Measurements from ENCODE around the gene ABCE1.
"Not testable (repeated sequence)": the region's sequence is repeated elsewhere in the genome, so short reads cannot be mapped to it uniquely, and the experiment has no call there.

The ABCE1 gene

GRCh38 chr4:145103496-145103895 lies 5.4 kb downstream of the ABCE1 start:
- DNase-seq (ENCODE audit: low spot score), result no peak

GRCh38 chr4:145107126-145107525 lies 9.0 kb downstream of the ABCE1 start:
- no peak for DNase-seq (ENCODE audit: low spot score)

GRCh38 chr4:145108128-145108527 lies 10.0 kb downstream of the ABCE1 start:
- DNase-seq (ENCODE audit: low spot score), result no peak

- no peak for DNase-seq (ENCODE audit: low spot score)
Measured at GRCh38 chr4:145125396-145125795, 27.3 kb downstream of the ABCE1 start.

GRCh38 chr4:145130130-145130529 lies 32.0 kb downstream of the ABCE1 start:
- no peak for DNase-seq (ENCODE audit: low spot score)

- peak; percentile 29 for DNase-seq (ENCODE audit: low spot score)
Measured at GRCh38 chr4:145130788-145131399, 32.8 kb downstream of the ABCE1 start.

- DNase-seq (ENCODE audit: low spot score), result no peak
Measured at GRCh38 chr4:145131848-145132247, 33.7 kb downstream of the ABCE1 start.

GRCh38 chr4:145132511-145133098 lies 34.5 kb downstream of the ABCE1 start:
- DNase-seq (ENCODE audit: low spot score), result peak; percentile 46

- not testable (repeated sequence) for DNase-seq (ENCODE audit: low spot score)
Measured at GRCh38 chr4:145136219-145136618, 38.1 kb downstream of the ABCE1 start.

- no peak for DNase-seq (ENCODE audit: low spot score)
Measured at GRCh38 chr4:145148980-145149379, 50.9 kb downstream of the ABCE1 start.

- no peak for DNase-seq (ENCODE audit: low spot score)
Measured at GRCh38 chr4:145153181-145153903, 55.2 kb downstream of the ABCE1 start.

GRCh38 chr4:145153904-145154298 lies 55.8 kb downstream of the ABCE1 start:
- no peak for DNase-seq (ENCODE audit: low spot score)

- DNase-seq (ENCODE audit: low spot score), result no peak
Measured at GRCh38 chr4:145154573-145154972, 56.5 kb downstream of the ABCE1 start.

- no peak for DNase-seq (ENCODE audit: low spot score)
Measured at GRCh38 chr4:145155268-145155870, 57.3 kb downstream of the ABCE1 start.

GRCh38 chr4:145156986-145157385 lies 58.9 kb downstream of the ABCE1 start:
- no peak for DNase-seq (ENCODE audit: low spot score)

- DNase-seq (ENCODE audit: low spot score), result no peak
Measured at GRCh38 chr4:145161549-145161948, 63.4 kb downstream of the ABCE1 start.

- no peak for DNase-seq (ENCODE audit: low spot score)
Measured at GRCh38 chr4:145167887-145168286, 69.8 kb downstream of the ABCE1 start.

GRCh38 chr4:145168581-145169187 lies 70.6 kb downstream of the ABCE1 start:
- no peak for DNase-seq (ENCODE audit: low spot score)

GRCh38 chr4:145170223-145170622 lies 72.1 kb downstream of the ABCE1 start:
- no peak for DNase-seq (ENCODE audit: low spot score)

- DNase-seq (ENCODE audit: low spot score), result no peak
Measured at GRCh38 chr4:145171911-145172310, 73.8 kb downstream of the ABCE1 start.

- DNase-seq (ENCODE audit: low spot score), result peak; percentile 43
Measured at GRCh38 chr4:145176641-145177432, 78.7 kb downstream of the ABCE1 start.

- no peak for DNase-seq (ENCODE audit: low spot score)
Measured at GRCh38 chr4:145177511-145177905, 79.4 kb downstream of the ABCE1 start.

All from activated CD4-positive, alpha-beta T cell treated with anti-CD3 and anti-CD28 coated beads, Interleukin-2, Interleukin-4, amounts not matched to agents 100 ng/mL and 50 ng/mL, durations not matched to agents 16 hours and 8 hours (primary cell).